ENCODE measurements around the gene BRD4. TPM values are rescaled to one million over a fixed set of nuclear protein-coding genes. Genes with fewer than 3 reads are reported as not detected.

BRD4 gene
- total RNA-seq, 4 donors from 2014 or later, result 34.1 to 48.1 (median 37.5) TPM

GRCh38 chr19:15284896-15285295 is 47.4 kb downstream of the BRD4 start:
- intact Hi-C loops (cut with DNase I), result loop anchor here (5.0 kb wide), 1 partner anchor 37 kb away; no protein-coding TSS in a partner anchor
- no peak overlapping the region for H3K4me3 ChIP-seq
- no peaks in the 10 kb centered on the region for H3K9me3 ChIP-seq
- WGBS, result 53% methylated on average over 3 of the region's 3 CpGs
- no peak for DNase-seq (ENCODE audit: extremely low spot score)
- no peaks in the 10 kb centered on the region for H3K27me3 ChIP-seq
- no peak for TF ChIP-seq POLR2AphosphoS5 (IDR thresholded peaks at IDR 0.05)
- peak overlapping the region in 2 of 4 donors; percentile 29 to 84 for H3K27ac ChIP-seq (replicated peaks in 1 of 4)
- no peaks in the 10 kb centered on the region for H3K36me3 ChIP-seq
- peaks cover 99 to 100% (median 100%) of the 10 kb centered on the region in 4 donors for H3K4me1 ChIP-seq

GRCh38 chr19:15284091-15284490 is 48.2 kb downstream of the BRD4 start:
- Histone ChIP-seq H3K4me1 (peaks cover 99 to 100% (median 100%) of the 10 kb centered on the region in 4 donors), H3K27me3 (no peaks in the 10 kb centered on the region), H3K4me3 (no peak overlapping the region), H3K27ac (replicated peaks in 1 of 4) (peak overlapping the region in 3 of 4 donors; percentile 21 to 84 (median 29)), H3K9me3 (no peaks in the 10 kb centered on the region), H3K36me3 (no peaks in the 10 kb centered on the region)
- intact Hi-C loops (cut with DNase I), result loop anchor here (5.0 kb wide), 1 partner anchor 38 kb away; no protein-coding TSS in a partner anchor
- DNase-seq (ENCODE audit: extremely low spot score), result no peak
- WGBS, result 83% methylated on average over 5 of the region's 5 CpGs
- TF ChIP-seq EP300 (IDR thresholded peaks at IDR 0.05) (no peak), POLR2A (IDR thresholded peaks at IDR 0.05; ENCODE audit: low read depth) (no peak), CTCF (IDR thresholded peaks at IDR 0.05) (no peak), POLR2AphosphoS5 (IDR thresholded peaks at IDR 0.05) (no peak)

GRCh38 chr19:15283141-15283883 is 49.0 kb downstream of the BRD4 start:
- no peaks in the 10 kb centered on the region for H3K36me3 ChIP-seq
- H3K27ac ChIP-seq (replicated peaks in 1 of 4), result peak overlapping the region; percentile 21 to 84 (median 52)
- H3K27me3 ChIP-seq, result no peaks in the 10 kb centered on the region
- H3K9me3 ChIP-seq, result no peaks in the 10 kb centered on the region
- intact Hi-C loops (cut with DNase I), result loop anchor here (5.0 kb wide), 1 partner anchor 39 kb away; no protein-coding TSS in a partner anchor
- no peak for DNase-seq (ENCODE audit: extremely low spot score)
- 54% methylated on average over 10 of the region's 10 CpGs for WGBS
- TF ChIP-seq POLR2A (IDR thresholded peaks at IDR 0.05; ENCODE audit: low read depth) (no peak), CTCF (IDR thresholded peaks at IDR 0.05) (no peak), POLR2AphosphoS5 (IDR thresholded peaks at IDR 0.05) (peak; percentile 11 to 48)
- no peak overlapping the region for H3K4me3 ChIP-seq
- H3K4me1 ChIP-seq, result peaks cover 98 to 100% (median 100%) of the 10 kb centered on the region in 4 donors

- TF ChIP-seq POLR2AphosphoS5 (IDR thresholded peaks at IDR 0.05), result no peak
- TF ChIP-seq EP300 (IDR thresholded peaks at IDR 0.05), result no peak
- TF ChIP-seq POLR2A (IDR thresholded peaks at IDR 0.05; ENCODE audit: low read depth), result no peak
- no peak for TF ChIP-seq CTCF (IDR thresholded peaks at IDR 0.05)
These were observed 50.0 kb downstream of the BRD4 start for GRCh38 chr19:15282311-15282705.

GRCh38 chr19:15280915-15281683 is 51.2 kb downstream of the BRD4 start:
- Histone ChIP-seq H3K9me3 (no peaks in the 10 kb centered on the region), H3K4me1 (peaks cover 97 to 100% (median 100%) of the 10 kb centered on the region in 4 donors), H3K27me3 (no peaks in the 10 kb centered on the region), H3K27ac (replicated peaks in 1 of 4) (peak overlapping the region; percentile 68 to 84 (median 80)), H3K4me3 (peak overlapping the region in 2 of 4 donors; percentile 2), H3K36me3 (no peaks in the 10 kb centered on the region)
- TF ChIP-seq POLR2A (IDR thresholded peaks at IDR 0.05; ENCODE audit: low read depth) (no peak), CTCF (IDR thresholded peaks at IDR 0.05) (peak in 1 of 3 experiments; percentile 28), POLR2AphosphoS5 (IDR thresholded peaks at IDR 0.05) (peak; percentile 70 to 86)
- WGBS, result 4% methylated on average over 10 of the region's 12 CpGs
- peak; percentile 97 for DNase-seq (ENCODE audit: extremely low spot score)
- intact Hi-C loops (cut with DNase I), result loop anchor here (5.0 kb wide), 1 partner anchor 41 kb away; no protein-coding TSS in a partner anchor

More at GRCh38 chr19:15282311-15282705, 50.0 kb downstream of the BRD4 start:
- intact Hi-C loops (cut with DNase I), result loop anchor here (5.0 kb wide), 1 partner anchor 40 kb away; no protein-coding TSS in a partner anchor
- H3K4me3 ChIP-seq, result no peak overlapping the region
- H3K27me3 ChIP-seq, result no peaks in the 10 kb centered on the region
- H3K36me3 ChIP-seq, result no peaks in the 10 kb centered on the region
- H3K9me3 ChIP-seq, result no peaks in the 10 kb centered on the region
- peaks cover 97 to 100% (median 100%) of the 10 kb centered on the region in 4 donors for H3K4me1 ChIP-seq
- 67% methylated on average over 1 of the region's 1 CpG for WGBS
- peak overlapping the region in 3 of 4 donors; percentile 76 to 84 (median 83) for H3K27ac ChIP-seq (replicated peaks in 1 of 4)
- no peak for DNase-seq (ENCODE audit: extremely low spot score)

Data from esophagus muscularis mucosa (tissue), 4 donors.